Measurements from ENCODE around the gene ZNF296. TPM values are rescaled to one million over a fixed set of nuclear protein-coding genes. Genes with fewer than 3 reads are reported as not detected.
A peak's percentile ranks its signal among the peaks of the same experiment; 100 is the strongest.

The ZNF296 gene
- total and polyA plus RNA-seq, 2 of the 13 experiments (the other 11 are each of a cell fraction or from before 2014, with no cell fraction given), result 0.26 to 0.62 TPM

DNA sequence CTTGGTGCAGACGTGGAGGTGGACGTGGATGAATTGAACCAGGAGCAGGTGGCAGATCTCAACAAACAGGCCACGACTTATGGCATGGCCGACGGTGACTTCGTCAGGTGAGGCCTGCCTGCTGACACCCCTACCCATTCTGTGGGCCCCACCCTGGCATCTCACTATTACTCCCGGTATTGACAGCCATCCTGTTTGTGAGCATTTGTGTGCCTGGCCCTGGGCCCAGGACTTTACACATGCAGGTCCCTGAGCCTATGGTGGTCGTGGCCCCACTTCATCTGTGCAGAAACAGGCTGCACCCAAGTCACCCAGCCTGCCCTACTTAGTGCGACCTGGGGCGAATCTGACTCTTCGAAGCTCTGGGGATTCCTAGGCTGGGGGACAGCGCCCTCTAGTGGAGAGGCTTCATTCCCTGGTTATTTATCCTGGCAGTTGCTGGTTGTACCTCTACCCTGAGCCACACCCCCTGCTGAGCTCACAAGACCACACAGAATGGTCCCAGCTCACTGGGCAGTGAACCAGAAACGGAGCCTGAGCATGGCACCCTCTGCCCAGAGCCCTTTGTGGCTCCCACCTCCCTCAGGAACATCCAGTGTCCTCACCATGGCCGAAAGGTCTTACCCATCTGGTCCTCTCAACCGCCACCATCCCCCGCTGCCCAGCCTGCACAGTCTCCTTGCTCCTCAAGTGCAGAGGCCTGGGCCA is 16.9 kb downstream of the ZNF296 start (continued):
- TF ChIP-seq, protein P1, sequence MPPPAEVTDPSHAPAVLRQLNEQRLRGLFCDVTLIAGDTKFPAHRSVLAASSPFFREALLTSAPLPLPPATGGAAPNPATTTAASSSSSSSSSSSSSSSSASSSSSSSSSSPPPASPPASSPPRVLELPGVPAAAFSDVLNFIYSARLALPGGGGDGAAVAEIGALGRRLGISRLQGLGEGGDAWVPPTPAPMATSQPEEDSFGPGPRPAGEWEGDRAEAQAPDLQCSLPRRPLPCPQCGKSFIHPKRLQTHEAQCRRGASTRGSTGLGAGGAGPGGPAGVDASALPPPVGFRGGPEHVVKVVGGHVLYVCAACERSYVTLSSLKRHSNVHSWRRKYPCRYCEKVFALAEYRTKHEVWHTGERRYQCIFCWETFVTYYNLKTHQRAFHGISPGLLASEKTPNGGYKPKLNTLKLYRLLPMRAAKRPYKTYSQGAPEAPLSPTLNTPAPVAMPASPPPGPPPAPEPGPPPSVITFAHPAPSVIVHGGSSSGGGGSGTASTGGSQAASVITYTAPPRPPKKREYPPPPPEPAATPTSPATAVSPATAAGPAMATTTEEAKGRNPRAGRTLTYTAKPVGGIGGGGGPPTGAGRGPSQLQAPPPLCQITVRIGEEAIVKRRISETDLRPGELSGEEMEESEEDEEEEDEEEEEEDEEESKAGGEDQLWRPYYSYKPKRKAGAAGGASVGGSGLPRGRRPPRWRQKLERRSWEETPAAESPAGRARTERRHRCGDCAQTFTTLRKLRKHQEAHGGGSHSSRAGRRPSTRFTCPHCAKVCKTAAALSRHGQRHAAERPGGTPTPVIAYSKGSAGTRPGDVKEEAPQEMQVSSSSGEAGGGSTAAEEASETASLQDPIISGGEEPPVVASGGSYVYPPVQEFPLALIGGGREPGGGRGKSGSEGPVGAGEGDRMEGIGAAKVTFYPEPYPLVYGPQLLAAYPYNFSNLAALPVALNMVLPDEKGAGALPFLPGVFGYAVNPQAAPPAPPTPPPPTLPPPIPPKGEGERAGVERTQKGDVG (CRISPR knock-in tag; IDR thresholded peaks at IDR 0.05; ENCODE audit: borderline replicate concordance), result no peak
- TF ChIP-seq ZBTB7B (CRISPR knock-in tag; IDR thresholded peaks at IDR 0.05) (no peak), CCAR2 (optimal IDR thresholded peaks at IDR 0.05; ENCODE audit: low read depth, low read length) (no peak), ZNF614 (CRISPR knock-in tag; IDR thresholded peaks at IDR 0.05; ENCODE audit: borderline replicate concordance) (no peak), ZNF615 (CRISPR knock-in tag; IDR thresholded peaks at IDR 0.05; ENCODE audit: borderline replicate concordance) (no peak), ZNF367 (CRISPR knock-in tag; IDR thresholded peaks at IDR 0.05; ENCODE audit: borderline replicate concordance) (no peak), HMG20B (CRISPR knock-in tag; conservative IDR thresholded peaks at IDR 0.05) (no peak), ZNF720 (CRISPR knock-in tag; IDR thresholded peaks at IDR 0.05) (no peak), TCF7 (IDR thresholded peaks at IDR 0.05; ENCODE audit: low read depth) (0 out of 2 replicates have a peak, but pooled peaks have one; percentile 9), NCOA1 (CRISPR knock-in tag; IDR thresholded peaks at IDR 0.05) (no peak), NONO (IDR thresholded peaks at IDR 0.05) (no peak), NONO (CRISPR knock-in tag; conservative IDR thresholded peaks at IDR 0.05) (no peak)
- TF ChIP-seq, protein P2, sequence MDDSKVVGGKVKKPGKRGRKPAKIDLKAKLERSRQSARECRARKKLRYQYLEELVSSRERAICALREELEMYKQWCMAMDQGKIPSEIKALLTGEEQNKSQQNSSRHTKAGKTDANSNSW (CRISPR knock-in tag; IDR thresholded peaks at IDR 0.05; ENCODE audit: borderline replicate concordance), result no peak
- TF ChIP-seq, protein P3, sequence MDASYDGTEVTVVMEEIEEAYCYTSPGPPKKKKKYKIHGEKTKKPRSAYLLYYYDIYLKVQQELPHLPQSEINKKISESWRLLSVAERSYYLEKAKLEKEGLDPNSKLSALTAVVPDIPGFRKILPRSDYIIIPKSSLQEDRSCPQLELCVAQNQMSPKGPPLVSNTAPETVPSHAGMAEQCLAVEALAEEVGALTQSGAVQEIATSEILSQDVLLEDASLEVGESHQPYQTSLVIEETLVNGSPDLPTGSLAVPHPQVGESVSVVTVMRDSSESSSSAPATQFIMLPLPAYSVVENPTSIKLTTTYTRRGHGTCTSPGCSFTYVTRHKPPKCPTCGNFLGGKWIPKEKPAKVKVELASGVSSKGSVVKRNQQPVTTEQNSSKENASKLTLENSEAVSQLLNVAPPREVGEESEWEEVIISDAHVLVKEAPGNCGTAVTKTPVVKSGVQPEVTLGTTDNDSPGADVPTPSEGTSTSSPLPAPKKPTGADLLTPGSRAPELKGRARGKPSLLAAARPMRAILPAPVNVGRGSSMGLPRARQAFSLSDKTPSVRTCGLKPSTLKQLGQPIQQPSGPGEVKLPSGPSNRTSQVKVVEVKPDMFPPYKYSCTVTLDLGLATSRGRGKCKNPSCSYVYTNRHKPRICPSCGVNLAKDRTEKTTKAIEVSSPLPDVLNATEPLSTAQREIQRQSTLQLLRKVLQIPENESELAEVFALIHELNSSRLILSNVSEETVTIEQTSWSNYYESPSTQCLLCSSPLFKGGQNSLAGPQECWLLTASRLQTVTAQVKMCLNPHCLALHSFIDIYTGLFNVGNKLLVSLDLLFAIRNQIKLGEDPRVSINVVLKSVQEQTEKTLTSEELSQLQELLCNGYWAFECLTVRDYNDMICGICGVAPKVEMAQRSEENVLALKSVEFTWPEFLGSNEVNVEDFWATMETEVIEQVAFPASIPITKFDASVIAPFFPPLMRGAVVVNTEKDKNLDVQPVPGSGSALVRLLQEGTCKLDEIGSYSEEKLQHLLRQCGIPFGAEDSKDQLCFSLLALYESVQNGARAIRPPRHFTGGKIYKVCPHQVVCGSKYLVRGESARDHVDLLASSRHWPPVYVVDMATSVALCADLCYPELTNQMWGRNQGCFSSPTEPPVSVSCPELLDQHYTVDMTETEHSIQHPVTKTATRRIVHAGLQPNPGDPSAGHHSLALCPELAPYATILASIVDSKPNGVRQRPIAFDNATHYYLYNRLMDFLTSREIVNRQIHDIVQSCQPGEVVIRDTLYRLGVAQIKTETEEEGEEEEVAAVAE (CRISPR knock-in tag; IDR thresholded peaks at IDR 0.05; ENCODE audit: borderline replicate concordance), result no peak
- TF ChIP-seq, protein P4, sequence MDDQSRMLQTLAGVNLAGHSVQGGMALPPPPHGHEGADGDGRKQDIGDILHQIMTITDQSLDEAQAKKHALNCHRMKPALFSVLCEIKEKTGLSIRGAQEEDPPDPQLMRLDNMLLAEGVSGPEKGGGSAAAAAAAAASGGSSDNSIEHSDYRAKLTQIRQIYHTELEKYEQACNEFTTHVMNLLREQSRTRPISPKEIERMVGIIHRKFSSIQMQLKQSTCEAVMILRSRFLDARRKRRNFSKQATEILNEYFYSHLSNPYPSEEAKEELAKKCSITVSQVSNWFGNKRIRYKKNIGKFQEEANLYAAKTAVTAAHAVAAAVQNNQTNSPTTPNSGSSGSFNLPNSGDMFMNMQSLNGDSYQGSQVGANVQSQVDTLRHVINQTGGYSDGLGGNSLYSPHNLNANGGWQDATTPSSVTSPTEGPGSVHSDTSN (CRISPR knock-in tag; IDR thresholded peaks at IDR 0.05; ENCODE audit: borderline replicate concordance), result no peak
- TF ChIP-seq, protein P5, sequence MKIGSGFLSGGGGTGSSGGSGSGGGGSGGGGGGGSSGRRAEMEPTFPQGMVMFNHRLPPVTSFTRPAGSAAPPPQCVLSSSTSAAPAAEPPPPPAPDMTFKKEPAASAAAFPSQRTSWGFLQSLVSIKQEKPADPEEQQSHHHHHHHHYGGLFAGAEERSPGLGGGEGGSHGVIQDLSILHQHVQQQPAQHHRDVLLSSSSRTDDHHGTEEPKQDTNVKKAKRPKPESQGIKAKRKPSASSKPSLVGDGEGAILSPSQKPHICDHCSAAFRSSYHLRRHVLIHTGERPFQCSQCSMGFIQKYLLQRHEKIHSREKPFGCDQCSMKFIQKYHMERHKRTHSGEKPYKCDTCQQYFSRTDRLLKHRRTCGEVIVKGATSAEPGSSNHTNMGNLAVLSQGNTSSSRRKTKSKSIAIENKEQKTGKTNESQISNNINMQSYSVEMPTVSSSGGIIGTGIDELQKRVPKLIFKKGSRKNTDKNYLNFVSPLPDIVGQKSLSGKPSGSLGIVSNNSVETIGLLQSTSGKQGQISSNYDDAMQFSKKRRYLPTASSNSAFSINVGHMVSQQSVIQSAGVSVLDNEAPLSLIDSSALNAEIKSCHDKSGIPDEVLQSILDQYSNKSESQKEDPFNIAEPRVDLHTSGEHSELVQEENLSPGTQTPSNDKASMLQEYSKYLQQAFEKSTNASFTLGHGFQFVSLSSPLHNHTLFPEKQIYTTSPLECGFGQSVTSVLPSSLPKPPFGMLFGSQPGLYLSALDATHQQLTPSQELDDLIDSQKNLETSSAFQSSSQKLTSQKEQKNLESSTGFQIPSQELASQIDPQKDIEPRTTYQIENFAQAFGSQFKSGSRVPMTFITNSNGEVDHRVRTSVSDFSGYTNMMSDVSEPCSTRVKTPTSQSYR (CRISPR knock-in tag; IDR thresholded peaks at IDR 0.05; ENCODE audit: borderline replicate concordance), result no peak
